ENCODE results near the gene RRP15. TPM values are rescaled to one million over a fixed set of nuclear protein-coding genes. Genes with fewer than 3 reads are reported as not detected.

The RRP15 gene
- total RNA-seq, 1 donor from 2014 or later = 15.8 TPM

DNA sequence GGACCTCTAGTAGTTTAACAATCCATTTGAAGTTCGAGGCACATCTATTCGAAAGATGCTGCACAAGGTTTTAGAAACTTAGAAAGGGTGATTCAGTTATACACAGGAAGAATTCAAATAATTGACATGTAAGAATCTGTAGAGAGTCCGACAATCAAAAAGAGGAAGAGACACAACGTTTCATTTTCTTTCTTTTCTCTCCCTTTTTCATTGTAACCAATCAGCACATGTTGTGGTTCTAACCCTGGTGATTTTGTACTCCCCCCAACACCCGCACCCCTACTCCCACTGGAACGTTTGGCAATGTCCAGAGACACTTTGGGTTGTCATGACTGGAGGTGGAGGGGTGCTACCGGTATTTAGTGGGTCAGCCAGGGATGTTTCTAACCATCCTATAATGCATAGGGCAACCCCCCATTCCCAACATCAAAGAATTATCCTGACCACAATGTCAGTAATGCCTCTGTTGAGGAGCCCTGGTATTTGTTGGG is 65.0 kb downstream of the RRP15 start:
- H3K9ac ChIP-seq = no peak overlapping the region

DNA sequence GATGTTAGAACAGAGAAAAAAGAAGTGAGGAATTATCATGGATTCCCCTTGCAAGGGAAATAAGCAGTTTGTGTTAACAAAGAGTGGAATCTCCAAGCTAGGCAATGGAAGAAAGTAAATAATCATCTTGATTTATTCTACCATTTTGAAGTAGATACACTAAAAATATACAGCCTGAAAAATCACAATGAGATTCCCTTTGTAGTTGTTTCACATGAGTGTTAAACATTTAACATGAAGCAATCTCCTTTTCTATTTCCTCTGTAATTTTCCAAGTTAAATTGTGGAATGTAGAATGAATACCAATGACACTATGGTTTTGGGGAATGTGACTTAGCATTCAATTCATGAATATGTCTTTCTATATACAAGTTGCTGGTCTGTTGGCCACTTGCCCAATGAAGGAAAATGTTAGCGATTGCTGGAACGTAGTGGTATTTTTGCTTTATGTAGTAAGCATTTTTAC is 65.7 kb downstream of the RRP15 start:
- Histone ChIP-seq H3K4me3 (no peak overlapping the region), H3K9ac (no peak overlapping the region), H3K9me3 (ENCODE audit: low read depth) (no peaks in the 10 kb centered on the region), H3K27ac (no peak overlapping the region), H2AFZ (replicated peaks) (no peak overlapping the region), H3K4me1 (no peaks in the 10 kb centered on the region), H3K36me3 (no peaks in the 10 kb centered on the region), H3K79me2 (ENCODE audit: low read depth) (no peaks in the 10 kb centered on the region), H3F3A (ENCODE audit: low read depth) (peaks cover 11% of the 10 kb centered on the region), H4K20me1 (ENCODE audit: low read depth) (no peaks in the 10 kb centered on the region), H3K4me2 (no peak overlapping the region), H3K27me3 (peaks cover 15% of the 10 kb centered on the region)
- no peak overlapping the region for H3K4me3 Mint-ChIP-seq
- H3K36me3 Mint-ChIP-seq = no peaks in the 10 kb centered on the region
- H3K9me3 Mint-ChIP-seq = no peaks in the 10 kb centered on the region
- H3K4me1 Mint-ChIP-seq = peaks cover 15% of the 10 kb centered on the region
- DNase-seq (ENCODE audit: low spot score) = no peak
- peaks cover 24% of the 10 kb centered on the region for H3K27me3 Mint-ChIP-seq (ENCODE audit: insufficient read depth, low read depth)
- no peak for TF ChIP-seq EZH2 (IDR thresholded peaks at IDR 0.05)
- TF ChIP-seq, protein P1, sequence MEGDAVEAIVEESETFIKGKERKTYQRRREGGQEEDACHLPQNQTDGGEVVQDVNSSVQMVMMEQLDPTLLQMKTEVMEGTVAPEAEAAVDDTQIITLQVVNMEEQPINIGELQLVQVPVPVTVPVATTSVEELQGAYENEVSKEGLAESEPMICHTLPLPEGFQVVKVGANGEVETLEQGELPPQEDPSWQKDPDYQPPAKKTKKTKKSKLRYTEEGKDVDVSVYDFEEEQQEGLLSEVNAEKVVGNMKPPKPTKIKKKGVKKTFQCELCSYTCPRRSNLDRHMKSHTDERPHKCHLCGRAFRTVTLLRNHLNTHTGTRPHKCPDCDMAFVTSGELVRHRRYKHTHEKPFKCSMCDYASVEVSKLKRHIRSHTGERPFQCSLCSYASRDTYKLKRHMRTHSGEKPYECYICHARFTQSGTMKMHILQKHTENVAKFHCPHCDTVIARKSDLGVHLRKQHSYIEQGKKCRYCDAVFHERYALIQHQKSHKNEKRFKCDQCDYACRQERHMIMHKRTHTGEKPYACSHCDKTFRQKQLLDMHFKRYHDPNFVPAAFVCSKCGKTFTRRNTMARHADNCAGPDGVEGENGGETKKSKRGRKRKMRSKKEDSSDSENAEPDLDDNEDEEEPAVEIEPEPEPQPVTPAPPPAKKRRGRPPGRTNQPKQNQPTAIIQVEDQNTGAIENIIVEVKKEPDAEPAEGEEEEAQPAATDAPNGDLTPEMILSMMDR (IDR thresholded peaks at IDR 0.05) = no peak
- TF ChIP-seq EZH2phosphoT487 (IDR thresholded peaks at IDR 0.05) = no peak
- no peak overlapping the region for H3K27ac Mint-ChIP-seq

More for the DNA sequence above, 65.0 kb downstream of the RRP15 start:
- no peak overlapping the region for H3K27ac ChIP-seq
- no peak overlapping the region for H3K4me3 ChIP-seq
- peaks cover 22% of the 10 kb centered on the region for H3K27me3 ChIP-seq
- Mint-ChIP-seq H3K9me3 (no peaks in the 10 kb centered on the region), H3K4me1 (peaks cover 15% of the 10 kb centered on the region), H3K27me3 (ENCODE audit: insufficient read depth, low read depth) (peaks cover 24% of the 10 kb centered on the region), H3K4me3 (no peak overlapping the region), H3K36me3 (no peaks in the 10 kb centered on the region), H3K27ac (no peak overlapping the region)
- no peaks in the 10 kb centered on the region for H4K20me1 ChIP-seq (ENCODE audit: low read depth)
- no peak for DNase-seq (ENCODE audit: low spot score)
- no peak overlapping the region for H3K4me2 ChIP-seq
- H3K79me2 ChIP-seq (ENCODE audit: low read depth) = no peaks in the 10 kb centered on the region
- peaks cover 11% of the 10 kb centered on the region for H3F3A ChIP-seq (ENCODE audit: low read depth)
- no peaks in the 10 kb centered on the region for H3K4me1 ChIP-seq
- TF ChIP-seq EZH2 (IDR thresholded peaks at IDR 0.05) = no peak
- TF ChIP-seq EZH2phosphoT487 (IDR thresholded peaks at IDR 0.05) = no peak
- TF ChIP-seq, protein P1 (IDR thresholded peaks at IDR 0.05) = no peak
- no peaks in the 10 kb centered on the region for H3K36me3 ChIP-seq
- H3K9me3 ChIP-seq (ENCODE audit: low read depth) = no peaks in the 10 kb centered on the region
- H2AFZ ChIP-seq (replicated peaks) = no peak overlapping the region

DNA sequence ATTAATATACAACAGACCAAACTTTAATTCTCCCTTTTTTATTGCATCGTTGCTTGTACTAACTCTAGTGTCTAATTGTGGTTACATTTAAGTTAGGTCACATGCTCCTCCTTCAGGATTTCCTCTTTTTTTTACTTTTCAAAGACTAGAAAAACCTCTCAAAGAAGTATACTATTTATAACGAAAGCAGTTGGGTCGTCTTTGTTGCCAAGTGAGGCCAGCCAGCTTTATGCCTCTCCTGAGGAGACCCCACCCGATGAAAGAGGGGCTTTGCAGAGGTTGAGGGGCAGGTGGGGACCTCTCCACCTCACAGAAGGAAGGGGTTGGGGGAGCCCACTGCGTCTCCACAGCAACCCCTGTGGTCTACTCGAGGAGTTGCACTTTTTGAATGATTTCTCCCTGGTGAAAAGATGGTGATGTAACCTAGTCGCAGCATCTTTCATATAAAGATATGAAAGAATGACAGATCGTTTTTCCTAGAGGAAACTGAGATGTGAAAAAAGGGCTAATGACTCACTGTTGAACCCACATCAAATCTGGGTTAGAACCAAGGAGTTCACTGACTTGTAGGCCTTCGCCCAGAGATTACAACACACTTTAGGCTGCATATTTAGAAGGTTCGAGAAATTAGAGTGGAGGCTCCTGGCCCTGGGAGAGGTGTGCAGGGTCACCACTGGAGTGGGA is 66.4 kb downstream of the RRP15 start:
- Histone ChIP-seq H3K9me3 (ENCODE audit: low read depth) (no peaks in the 10 kb centered on the region), H3K27ac (no peak overlapping the region), H3K9ac (no peak overlapping the region), H3K4me1 (no peaks in the 10 kb centered on the region), H3K27me3 (peaks cover 8% of the 10 kb centered on the region), H3K4me2 (no peak overlapping the region), H3K36me3 (no peaks in the 10 kb centered on the region), H3F3A (ENCODE audit: low read depth) (peaks cover 7% of the 10 kb centered on the region), H3K4me3 (no peak overlapping the region), H2AFZ (replicated peaks) (no peak overlapping the region), H3K79me2 (ENCODE audit: low read depth) (no peaks in the 10 kb centered on the region), H4K20me1 (ENCODE audit: low read depth) (no peaks in the 10 kb centered on the region)
- TF ChIP-seq, protein P1 (IDR thresholded peaks at IDR 0.05) = peak; percentile 50
- no peak for TF ChIP-seq EZH2phosphoT487 (IDR thresholded peaks at IDR 0.05)
- Mint-ChIP-seq H3K4me3 (no peak overlapping the region), H3K27ac (no peak overlapping the region), H3K36me3 (no peaks in the 10 kb centered on the region), H3K9me3 (no peaks in the 10 kb centered on the region), H3K27me3 (ENCODE audit: insufficient read depth, low read depth) (peaks cover 18% of the 10 kb centered on the region), H3K4me1 (peaks cover 10% of the 10 kb centered on the region)
- DNase-seq (ENCODE audit: low spot score) = peak; percentile 46

Measured in neural progenitor cell (in vitro differentiated cells).